ENCODE data around the gene LPIN1.

LPIN1 gene

DNA sequence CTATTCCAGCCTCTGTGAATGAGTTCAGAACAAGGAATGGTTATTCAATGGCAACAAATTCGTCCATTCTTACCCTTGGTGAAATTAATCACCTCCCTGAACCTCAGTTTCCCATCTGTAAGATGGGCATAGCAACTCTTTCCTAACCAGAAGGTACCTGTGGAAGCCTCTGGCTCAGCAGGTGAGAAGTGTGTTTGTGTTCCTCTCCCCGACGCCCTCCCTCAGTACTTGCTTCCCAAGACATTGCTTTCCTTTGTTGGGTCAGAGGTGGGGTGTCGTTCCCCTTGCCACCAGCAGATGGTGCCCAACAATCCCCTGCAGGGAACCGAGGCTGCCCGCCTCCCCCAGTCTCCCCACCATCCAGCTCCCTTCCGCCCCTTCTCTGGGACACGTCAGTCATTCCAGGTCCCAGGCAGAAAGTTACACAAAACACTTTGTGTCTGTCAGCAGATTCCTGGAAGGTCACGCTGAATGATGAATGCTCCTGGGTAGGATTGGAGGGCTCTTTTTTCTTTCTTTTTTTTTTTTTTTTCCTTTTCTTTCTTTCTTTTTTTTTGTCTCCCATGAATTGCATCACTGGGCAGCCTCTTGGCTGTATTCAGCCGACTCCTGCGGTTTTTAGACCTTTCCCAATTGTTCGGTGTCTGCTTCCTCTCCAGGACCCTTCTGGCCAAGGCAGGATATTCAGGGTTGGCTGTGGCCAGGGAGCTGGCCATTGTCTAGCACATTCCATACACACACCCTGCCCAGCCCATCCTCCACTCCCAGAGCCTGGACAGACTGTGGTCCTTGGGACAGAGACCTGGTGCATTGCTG lies 117.3 kb downstream of the LPIN1 start:
- DNase-seq (ENCODE audit: extremely low read depth in 1 of 2, low read depth in 1 of 2): peak; percentile 16 to 44

DNA sequence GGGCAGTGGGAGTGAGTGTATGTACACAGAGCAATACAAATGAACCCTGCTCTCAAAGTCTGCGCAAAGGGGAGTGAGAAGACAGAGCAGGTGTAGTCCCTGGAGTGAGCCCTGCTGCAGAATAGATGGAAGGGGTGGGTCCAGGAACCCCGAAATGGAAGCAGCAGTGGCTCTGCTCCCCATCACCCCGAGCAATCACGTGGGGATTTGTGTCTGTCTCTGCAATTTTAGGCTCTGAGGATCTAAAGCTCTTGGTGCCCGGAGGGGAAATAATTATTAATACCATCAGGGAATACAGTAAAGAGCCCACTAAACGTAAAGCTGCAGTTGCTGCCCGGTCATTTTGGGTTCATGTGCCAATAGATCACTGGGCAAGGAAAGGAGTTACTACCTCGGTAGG lies 118.3 kb downstream of the LPIN1 start:
- DNase-seq (ENCODE audit: extremely low read depth in 1 of 2, low read depth in 1 of 2): no peak

DNA sequence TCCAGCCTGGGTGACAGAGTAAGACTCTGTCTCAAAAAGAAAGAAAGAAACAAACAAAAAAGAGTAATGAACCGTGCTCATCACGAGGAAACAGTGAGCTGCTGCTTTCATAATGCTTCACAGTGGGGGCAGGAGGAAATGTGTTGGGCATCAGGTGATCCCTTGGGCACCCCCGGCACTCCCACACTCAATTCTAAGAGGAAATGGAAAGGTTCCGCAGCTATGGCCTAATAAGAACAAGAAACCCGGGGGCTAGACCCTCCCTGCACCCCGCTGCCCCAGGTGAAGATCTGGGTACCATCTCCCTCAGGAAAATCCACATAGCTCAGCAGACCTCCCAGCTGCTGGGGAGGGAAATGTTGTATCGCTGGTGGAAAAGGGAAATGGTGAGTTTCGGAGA lies 118.9 kb downstream of the LPIN1 start:
- no peak for DNase-seq (ENCODE audit: extremely low read depth in 1 of 2, low read depth in 1 of 2)

- DNase-seq (ENCODE audit: extremely low read depth in 1 of 2, low read depth in 1 of 2): no peak
These were observed 119.4 kb downstream of the LPIN1 start for GRCh38 chr2:11865805-11866204.

DNA sequence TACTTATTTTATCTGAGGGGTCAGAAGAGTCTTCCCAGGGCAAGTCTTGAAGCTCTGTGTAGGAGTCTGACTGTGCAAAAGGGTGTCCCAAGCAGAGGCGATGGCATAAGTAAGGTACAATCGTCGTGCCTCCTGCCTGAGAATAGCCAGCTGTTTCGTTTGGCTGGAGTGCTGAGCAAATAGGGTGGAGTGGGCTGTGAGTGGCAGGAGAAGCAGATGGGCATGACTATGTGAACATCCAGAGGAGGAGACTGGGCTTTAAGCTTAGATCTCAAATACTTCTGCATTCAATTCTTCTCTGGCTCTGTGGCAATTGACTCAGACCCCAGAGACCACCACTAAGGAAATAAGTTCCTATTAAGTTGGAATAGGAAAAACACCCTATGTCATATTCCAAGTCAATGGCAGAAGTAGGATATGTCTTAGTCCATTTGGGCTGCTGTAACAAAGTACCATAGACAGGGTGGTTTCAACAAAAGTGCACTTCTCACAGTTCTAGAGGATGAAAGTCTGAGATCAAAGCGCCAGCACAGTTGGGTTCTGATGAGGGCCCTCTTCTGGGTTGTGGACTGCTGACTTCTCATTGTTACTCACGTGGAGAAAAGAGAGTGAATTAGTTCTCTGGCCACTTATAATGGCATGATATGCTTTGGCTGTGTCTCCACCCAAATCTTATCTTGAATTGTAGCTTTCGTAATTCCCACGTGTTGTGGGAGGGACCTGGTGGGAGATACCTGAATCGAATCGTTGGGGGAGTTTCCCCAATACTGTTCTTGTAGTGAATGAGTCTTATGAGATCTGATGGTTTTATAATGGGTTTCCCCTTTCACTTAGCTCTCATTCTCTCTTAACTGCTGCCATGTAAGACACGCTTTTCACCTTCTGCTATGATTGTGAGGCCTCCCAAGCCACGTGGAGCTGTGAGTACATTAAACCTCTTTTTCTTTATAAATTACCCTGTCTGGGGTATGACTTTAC lies 120.2 kb downstream of the LPIN1 start:
- DNase-seq (ENCODE audit: extremely low read depth in 1 of 2, low read depth in 1 of 2): no peak

DNA sequence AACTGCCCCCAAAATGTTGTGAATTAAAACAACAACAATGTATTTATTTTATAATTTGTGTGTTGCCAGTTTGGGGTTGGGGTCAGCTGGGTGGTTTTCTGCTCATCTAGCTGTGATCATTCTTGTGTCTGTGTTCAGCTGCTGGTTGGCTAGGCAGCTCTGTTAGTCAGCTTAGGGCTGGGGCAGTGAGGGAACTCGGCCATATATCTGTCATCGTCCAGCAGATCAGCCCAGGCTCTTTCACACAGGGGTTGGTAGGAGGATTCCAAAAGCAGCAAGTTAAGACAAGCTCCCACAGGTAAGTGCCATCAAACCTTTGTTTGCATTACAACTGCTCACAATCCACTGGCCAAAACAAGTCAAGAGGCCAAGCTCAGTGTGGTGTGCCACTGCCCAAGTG lies 121.5 kb downstream of the LPIN1 start:
- no peak for DNase-seq (ENCODE audit: extremely low read depth in 1 of 2, low read depth in 1 of 2)

DNA sequence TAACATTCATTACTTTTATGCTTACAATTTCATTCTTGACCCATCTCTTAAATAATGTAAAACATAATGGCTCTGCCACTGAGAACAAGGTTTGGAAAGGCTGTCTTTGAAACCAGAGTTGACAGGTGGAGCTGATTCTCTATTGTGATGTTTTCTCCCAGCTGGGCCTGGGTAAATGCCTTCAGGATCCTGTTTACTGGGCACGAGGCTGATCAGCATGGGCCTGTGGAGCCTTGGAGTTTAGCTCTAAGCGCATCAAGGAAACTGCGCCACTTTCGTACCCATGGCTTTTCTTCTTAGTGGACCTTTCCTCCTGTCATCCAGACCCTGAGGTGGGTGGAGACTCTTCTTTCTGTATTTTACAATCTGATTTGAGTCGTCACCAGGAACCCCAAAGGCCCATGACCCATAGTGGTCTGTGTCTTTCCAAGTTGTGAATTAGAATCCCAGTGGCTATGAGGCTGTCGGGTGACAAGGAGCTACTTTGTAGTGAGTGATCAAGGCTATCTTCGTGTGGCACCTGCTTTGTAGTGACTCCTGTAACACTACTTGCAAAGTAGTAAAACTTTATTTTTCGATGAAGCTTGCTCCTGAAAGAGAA lies 123.1 kb downstream of the LPIN1 start:
- no peak for DNase-seq (ENCODE audit: extremely low read depth in 1 of 2, low read depth in 1 of 2)

DNA sequence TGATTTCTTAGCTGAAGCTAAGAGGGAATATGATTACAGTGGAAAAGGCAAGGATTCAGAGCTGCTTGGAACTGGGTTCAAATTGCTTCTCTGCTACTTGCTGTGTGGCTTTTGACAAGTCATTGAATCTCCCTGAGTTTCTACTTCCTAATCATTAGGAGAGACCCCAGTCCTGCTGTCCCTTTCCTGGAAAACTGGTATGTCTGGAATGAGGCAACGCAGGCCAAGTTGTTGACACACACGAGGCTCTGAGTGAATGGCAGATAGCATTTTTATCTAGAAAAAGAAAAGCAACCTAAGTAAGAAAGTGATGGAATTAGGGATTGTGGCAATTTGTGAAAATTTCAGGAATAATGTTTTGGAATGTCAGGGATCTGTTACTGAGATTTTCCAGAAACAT lies 123.6 kb downstream of the LPIN1 start:
- no peak for DNase-seq (ENCODE audit: extremely low read depth in 1 of 2, low read depth in 1 of 2)

DNA sequence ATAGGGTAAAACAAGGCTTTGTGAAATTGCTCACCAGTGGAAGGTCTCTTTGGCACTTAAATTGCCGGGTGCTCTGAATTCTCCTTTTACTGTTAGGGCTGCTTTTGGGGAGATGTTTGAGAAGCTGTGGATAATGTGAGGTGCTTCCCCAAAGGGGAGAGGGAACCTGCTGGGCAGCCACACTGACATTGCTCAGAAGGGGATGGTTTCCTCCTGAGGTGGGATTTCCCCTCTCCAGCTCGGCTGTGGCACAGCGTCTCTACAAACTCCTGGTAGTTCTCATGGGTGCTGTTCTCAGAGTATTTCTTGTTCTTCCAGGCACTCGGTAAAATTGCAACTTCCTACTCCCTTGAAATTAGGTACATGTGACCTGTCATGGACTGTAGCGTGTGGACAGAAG lies 124.2 kb downstream of the LPIN1 start:
- no peak for DNase-seq (ENCODE audit: extremely low read depth in 1 of 2, low read depth in 1 of 2)

DNA sequence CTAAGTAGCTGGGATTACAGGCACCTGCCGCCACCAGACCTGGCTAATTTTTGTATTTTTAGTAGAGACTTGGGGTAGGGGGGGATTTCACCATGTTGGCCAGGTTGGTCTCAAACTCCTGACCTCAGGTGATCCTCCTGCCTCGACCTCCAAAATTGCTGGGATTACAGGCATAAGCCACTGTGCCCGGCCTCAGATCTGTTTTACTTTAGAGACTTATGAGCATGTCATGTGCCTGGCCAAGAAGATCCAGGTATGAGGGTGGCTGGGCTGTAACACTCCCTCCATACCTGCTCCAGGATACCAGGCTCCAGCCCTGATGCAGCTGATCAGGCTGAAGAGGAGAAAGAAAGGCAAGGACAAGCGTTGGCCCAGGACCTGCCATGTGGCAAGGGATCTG lies 125.0 kb downstream of the LPIN1 start:
- DNase-seq (ENCODE audit: extremely low read depth in 1 of 2, low read depth in 1 of 2): no peak

DNA sequence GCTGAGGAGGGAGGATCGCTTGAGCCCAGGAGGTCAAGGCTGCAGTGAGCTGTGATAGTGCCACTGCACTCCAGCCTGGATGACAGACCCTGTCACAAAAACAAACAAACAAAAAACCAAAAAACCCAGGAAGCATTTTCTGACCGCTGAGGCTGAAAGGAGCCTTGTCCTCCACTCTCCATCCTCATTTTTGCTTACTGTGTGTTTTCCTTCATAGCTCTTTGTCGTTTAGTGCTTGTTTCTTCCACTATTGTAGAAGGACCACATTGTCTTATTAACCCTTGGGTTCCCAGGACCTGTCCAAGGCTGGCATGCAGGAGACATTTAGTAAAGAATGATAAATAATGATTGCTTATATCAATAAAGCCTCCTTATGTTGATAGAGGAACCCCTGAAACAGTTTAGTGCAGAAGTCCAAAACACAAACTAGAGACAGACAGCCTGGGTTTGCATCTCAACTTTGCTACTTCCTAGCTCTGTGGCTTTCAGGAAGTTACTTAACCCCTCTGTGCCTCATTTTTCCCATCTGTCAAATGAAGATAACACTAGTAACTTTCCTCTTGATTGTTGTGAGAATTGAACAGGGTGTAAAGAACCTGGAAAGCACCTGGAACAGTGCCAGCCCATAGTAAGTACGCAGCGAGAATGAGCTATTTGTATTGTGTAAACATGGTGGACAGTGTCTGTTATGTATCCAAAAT lies 126.0 kb downstream of the LPIN1 start:
- DNase-seq (ENCODE audit: extremely low read depth in 1 of 2, low read depth in 1 of 2): no peak

- no peak for DNase-seq (ENCODE audit: extremely low read depth in 1 of 2, low read depth in 1 of 2)
These were observed 126.5 kb downstream of the LPIN1 start for GRCh38 chr2:11872948-11873269.

DNA sequence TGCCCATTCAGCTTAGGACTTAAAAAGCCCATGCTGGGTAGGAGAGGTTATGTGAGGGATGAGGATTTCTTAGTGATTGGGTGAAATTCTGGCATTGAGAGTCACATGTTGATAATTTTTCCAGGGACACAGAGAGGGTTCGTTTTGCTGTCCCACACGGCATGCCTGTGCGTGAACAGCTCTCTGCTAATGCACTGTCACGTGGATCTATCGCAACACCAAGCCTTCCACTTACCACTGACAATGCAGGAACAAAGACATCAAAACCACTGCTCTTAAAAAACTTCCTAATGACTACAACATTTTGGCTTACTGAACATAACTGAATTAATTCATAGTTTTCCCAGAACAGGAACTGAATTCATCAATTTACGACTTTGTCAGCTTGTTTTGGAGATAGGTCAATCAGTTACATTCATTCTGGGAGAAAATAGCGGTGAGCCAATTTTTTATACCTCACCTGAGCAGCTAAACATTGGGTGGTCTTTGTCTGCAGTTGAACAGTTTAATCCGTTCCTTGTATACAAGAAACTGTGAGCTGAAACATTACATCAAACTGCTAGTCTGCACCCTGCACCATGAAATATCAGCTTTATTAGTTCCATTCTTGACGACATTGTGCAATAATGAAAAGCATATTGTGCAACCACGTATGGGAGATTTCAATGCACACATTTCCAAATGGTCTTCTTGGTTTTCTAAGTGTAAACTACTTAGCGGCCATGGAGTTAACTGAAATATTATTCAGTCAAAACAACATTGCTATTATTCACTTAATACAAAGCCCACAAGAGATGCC lies 127.1 kb downstream of the LPIN1 start:
- DNase-seq (ENCODE audit: extremely low read depth in 1 of 2, low read depth in 1 of 2): no peak

- no peak for DNase-seq (ENCODE audit: extremely low read depth in 1 of 2, low read depth in 1 of 2)
These were observed 128.4 kb downstream of the LPIN1 start for GRCh38 chr2:11874861-11875260.

- no peak for DNase-seq (ENCODE audit: extremely low read depth in 1 of 2, low read depth in 1 of 2)
These were observed 129.0 kb downstream of the LPIN1 start for GRCh38 chr2:11875481-11875880.

DNA sequence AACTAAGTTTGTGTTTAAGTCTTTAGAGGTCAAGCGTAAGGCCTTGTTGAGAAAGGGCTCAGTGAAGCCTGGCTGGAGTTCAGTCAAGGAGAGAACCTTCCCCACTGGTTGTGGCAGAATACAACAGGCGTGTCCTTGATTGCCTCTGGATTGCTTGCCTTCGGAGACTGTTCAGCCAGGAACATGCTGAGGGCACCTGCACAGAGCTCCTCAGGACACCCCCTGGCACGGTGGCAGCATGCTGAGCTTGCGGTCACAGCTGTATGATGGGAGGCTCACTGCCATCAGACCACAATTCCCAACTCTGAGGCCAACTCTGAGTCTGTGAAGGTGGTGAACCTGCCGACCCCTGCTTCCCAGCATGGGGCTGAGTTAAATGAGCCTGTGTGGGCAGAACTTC lies 130.0 kb downstream of the LPIN1 start:
- no peak for DNase-seq (ENCODE audit: extremely low read depth in 1 of 2, low read depth in 1 of 2)

- no peak for DNase-seq (ENCODE audit: extremely low read depth in 1 of 2, low read depth in 1 of 2)
These were observed 130.5 kb downstream of the LPIN1 start for GRCh38 chr2:11876889-11877288.
